ENCODE measurements around the gene FKBP4. TPM values are rescaled to one million over a fixed set of nuclear protein-coding genes. Genes with fewer than 3 reads are reported as not detected.

Gene FKBP4
- total and polyA plus RNA-seq, 2 experiments from 2014 or later, result 126 to 223 TPM

GRCh38 chr12:2826721-2827515 is 32.1 kb downstream of the FKBP4 start (continued):
- TF ChIP-seq CTCF (conservative IDR thresholded peaks at IDR 0.05; ENCODE audit: low read depth in 2 of 2), result no peak
- TF ChIP-seq ETS1 (IDR thresholded peaks at IDR 0.05), result no peak

GRCh38 chr12:2829275-2829674 is 34.5 kb downstream of the FKBP4 start:
- peaks cover 7% of the 10 kb centered on the region for H3K27me3 Mint-ChIP-seq (ENCODE audit: insufficient read depth, low read depth, poor library complexity)
- H3K27ac ChIP-seq (ENCODE audit: low read depth), result no peak overlapping the region
- H2AFZ ChIP-seq, result no peak overlapping the region
- H3K27ac Mint-ChIP-seq, result no peak overlapping the region
- H3K36me3 ChIP-seq (ENCODE audit: insufficient read depth), result peaks cover 10% of the 10 kb centered on the region
- peaks cover 5% of the 10 kb centered on the region; the same call in 1 of the 2 replicates for H4K20me1 ChIP-seq (replicated peaks; ENCODE audit: insufficient read depth)
- DNase-seq (ENCODE audit: low spot score), result no peak
- no peak for TF ChIP-seq EZH2 (IDR thresholded peaks at IDR 0.05; ENCODE audit: low read depth, unreplicated experiment)
- H3K9me2 ChIP-seq (ENCODE audit: insufficient read depth), result no peaks in the 10 kb centered on the region
- H3K36me3 Mint-ChIP-seq (ENCODE audit: low read depth), result peaks cover 41% of the 10 kb centered on the region
- no peaks in the 10 kb centered on the region for H3K27me3 ChIP-seq (ENCODE audit: insufficient read depth)
- peaks cover 14% of the 10 kb centered on the region for H3K4me1 ChIP-seq (ENCODE audit: insufficient read depth)
- no peak overlapping the region for H3K4me3 Mint-ChIP-seq
- ATAC-seq, result no peak
- peaks cover 5% of the 10 kb centered on the region; the same call in 1 of the 2 replicates for H3F3A ChIP-seq (replicated peaks; ENCODE audit: low read depth)
- no peak overlapping the region for H3K4me2 ChIP-seq
- H3K4me3 ChIP-seq, result no peak overlapping the region
- no peaks in the 10 kb centered on the region for H3K9me3 Mint-ChIP-seq
- no peaks in the 10 kb centered on the region for H3K79me2 ChIP-seq (replicated peaks; ENCODE audit: insufficient read depth)
- peaks cover 37% of the 10 kb centered on the region for H3K4me1 Mint-ChIP-seq

GRCh38 chr12:2832550-2833127 is 37.9 kb downstream of the FKBP4 start:
- Histone ChIP-seq H3K4me1 (ENCODE audit: insufficient read depth) (peaks cover 12% of the 10 kb centered on the region; the same call in 1 of the 2 replicates), H4K20me1 (replicated peaks; ENCODE audit: insufficient read depth) (peaks cover 5% of the 10 kb centered on the region; the same call in 1 of the 2 replicates), H3F3A (replicated peaks; ENCODE audit: low read depth) (0 out of 2 replicates have a peak, but pooled peaks cover 3% of the 10 kb centered on the region), H3K4me2 (no peak overlapping the region), H2AFZ (no peak overlapping the region), H3K4me3 (no peak overlapping the region), H3K27ac (ENCODE audit: low read depth) (no peak overlapping the region), H3K79me2 (replicated peaks; ENCODE audit: insufficient read depth) (no peaks in the 10 kb centered on the region), H3K27me3 (ENCODE audit: insufficient read depth) (no peaks in the 10 kb centered on the region), H3K36me3 (ENCODE audit: insufficient read depth) (peaks cover 1% of the 10 kb centered on the region; the same call in 1 of the 2 replicates), H3K9me2 (ENCODE audit: insufficient read depth) (no peaks in the 10 kb centered on the region)
- Mint-ChIP-seq H3K36me3 (ENCODE audit: low read depth) (peaks cover 17% of the 10 kb centered on the region), H3K27me3 (ENCODE audit: insufficient read depth, low read depth, poor library complexity) (peaks cover 11% of the 10 kb centered on the region), H3K4me3 (no peak overlapping the region), H3K27ac (no peak overlapping the region), H3K9me3 (no peaks in the 10 kb centered on the region), H3K4me1 (peaks cover 19% of the 10 kb centered on the region)
- DNase-seq (ENCODE audit: low spot score), result no peak
- no peak for ATAC-seq
- TF ChIP-seq ZNF114 (CRISPR knock-in tag; IDR thresholded peaks at IDR 0.05) (no peak), ZNF462 (CRISPR knock-in tag; IDR thresholded peaks at IDR 0.05) (no peak), CTCF (conservative IDR thresholded peaks at IDR 0.05; ENCODE audit: low read depth in 2 of 2) (no peak)

Data from GM23338 (cell line).